ENCODE results near the gene PKDREJ. TPM values are rescaled to one million over a fixed set of nuclear protein-coding genes. Genes with fewer than 3 reads are reported as not detected.
"Not testable (repeated sequence)": the region's sequence is repeated elsewhere in the genome, so short reads cannot be mapped to it uniquely, and the experiment has no call there.

Gene PKDREJ
- total RNA-seq = not detected

- Histone ChIP-seq H3K4me1 (ENCODE audit: control insufficient read depth in 3 of 3, insufficient read depth in 3 of 3, low read length in 3 of 3) (peaks cover 7 to 12% (median 11%) of the 10 kb centered on the region in 3 donors), H3K9ac (ENCODE audit: low read depth in 1 of 3, low read length in 3 of 3) (peak within 1 kb of the TSS in 1 of 3 donors; percentile 50), H3K27me3 (ENCODE audit: control insufficient read depth in 3 of 3, insufficient read depth in 3 of 3, low read length in 3 of 3) (peaks cover 4 to 7% (median 7%) of the 10 kb centered on the region in 3 donors), H3K27ac (ENCODE audit: low read depth, low read length) (no peak within 1 kb of the TSS), H3K4me3 (ENCODE audit: low read length in 3 of 3) (peak within 1 kb of the TSS in 1 of 3 donors; percentile 30), H3K36me3 (ENCODE audit: control insufficient read depth in 3 of 3, insufficient read depth in 3 of 3, low read length in 3 of 3) (no peaks in the 10 kb centered on the region), H3K9me3 (ENCODE audit: control insufficient read depth in 3 of 3, low read length in 3 of 3) (no peaks in the 10 kb centered on the region)
Observed at GRCh38 chr22:46263216-46263590, at the start of gene PKDREJ. Gene PKDREJ (minus strand): TSS chr22:46263343. CDS start chr22:46263322, 21 bp downstream.

- H3K9ac ChIP-seq (ENCODE audit: low read depth in 1 of 3, low read length in 3 of 3); H3K27ac ChIP-seq (ENCODE audit: low read depth, low read length); H3K9me3 ChIP-seq (ENCODE audit: control insufficient read depth in 3 of 3, low read length in 3 of 3); H3K27me3 ChIP-seq (ENCODE audit: control insufficient read depth in 3 of 3, insufficient read depth in 3 of 3, low read length in 3 of 3); H3K36me3 ChIP-seq (ENCODE audit: control insufficient read depth in 3 of 3, insufficient read depth in 3 of 3, low read length in 3 of 3); H3K4me3 ChIP-seq (ENCODE audit: low read length in 3 of 3): not testable (repeated sequence)
- peaks cover 4 to 12% (median 10%) of the 10 kb centered on the region in 3 donors for H3K4me1 ChIP-seq (ENCODE audit: control insufficient read depth in 3 of 3, insufficient read depth in 3 of 3, low read length in 3 of 3)
Observed at GRCh38 chr22:46312848-46313247, 49.7 kb upstream of the PKDREJ start.

- Histone ChIP-seq H3K9me3 (ENCODE audit: control insufficient read depth in 3 of 3, low read length in 3 of 3) (no peaks in the 10 kb centered on the region), H3K27me3 (ENCODE audit: control insufficient read depth in 3 of 3, insufficient read depth in 3 of 3, low read length in 3 of 3) (no peaks in the 10 kb centered on the region), H3K4me1 (ENCODE audit: control insufficient read depth in 3 of 3, insufficient read depth in 3 of 3, low read length in 3 of 3) (peaks cover 4 to 12% (median 10%) of the 10 kb centered on the region in 3 donors), H3K27ac (ENCODE audit: low read depth, low read length) (no peak overlapping the region), H3K36me3 (ENCODE audit: control insufficient read depth in 3 of 3, insufficient read depth in 3 of 3, low read length in 3 of 3) (no peaks in the 10 kb centered on the region), H3K4me3 (ENCODE audit: low read length in 3 of 3) (no peak overlapping the region), H3K9ac (ENCODE audit: low read depth in 1 of 3, low read length in 3 of 3) (no peak overlapping the region)
Observed at GRCh38 chr22:46312056-46312455, 48.9 kb upstream of the PKDREJ start.

- H3K36me3 ChIP-seq (ENCODE audit: control insufficient read depth in 3 of 3, insufficient read depth in 3 of 3, low read length in 3 of 3) = no peaks in the 10 kb centered on the region
- no peaks in the 10 kb centered on the region for H3K9me3 ChIP-seq (ENCODE audit: control insufficient read depth in 3 of 3, low read length in 3 of 3)
- no peaks in the 10 kb centered on the region for H3K27me3 ChIP-seq (ENCODE audit: control insufficient read depth in 3 of 3, insufficient read depth in 3 of 3, low read length in 3 of 3)
- peaks cover 4 to 12% (median 10%) of the 10 kb centered on the region in 3 donors for H3K4me1 ChIP-seq (ENCODE audit: control insufficient read depth in 3 of 3, insufficient read depth in 3 of 3, low read length in 3 of 3)
- H3K27ac ChIP-seq (ENCODE audit: low read depth, low read length) = no peak overlapping the region
- no peak overlapping the region for H3K9ac ChIP-seq (ENCODE audit: low read depth in 1 of 3, low read length in 3 of 3)
- no peak overlapping the region for H3K4me3 ChIP-seq (ENCODE audit: low read length in 3 of 3)
Observed at GRCh38 chr22:46309526-46310085, 46.5 kb upstream of the PKDREJ start.

- Histone ChIP-seq H3K9ac (ENCODE audit: low read depth in 1 of 3, low read length in 3 of 3) (no peak overlapping the region), H3K9me3 (ENCODE audit: control insufficient read depth in 3 of 3, low read length in 3 of 3) (no peaks in the 10 kb centered on the region), H3K27me3 (ENCODE audit: control insufficient read depth in 3 of 3, insufficient read depth in 3 of 3, low read length in 3 of 3) (no peaks in the 10 kb centered on the region), H3K27ac (ENCODE audit: low read depth, low read length) (no peak overlapping the region), H3K36me3 (ENCODE audit: control insufficient read depth in 3 of 3, insufficient read depth in 3 of 3, low read length in 3 of 3) (no peaks in the 10 kb centered on the region), H3K4me3 (ENCODE audit: low read length in 3 of 3) (no peak overlapping the region), H3K4me1 (ENCODE audit: control insufficient read depth in 3 of 3, insufficient read depth in 3 of 3, low read length in 3 of 3) (peaks cover 0 to 4% (median 0%) of the 10 kb centered on the region in 3 donors)
Observed at GRCh38 chr22:46308283-46308988, 45.3 kb upstream of the PKDREJ start.

GRCh38 chr22:46303347-46303965 is 40.3 kb upstream of the PKDREJ start:
- Histone ChIP-seq H3K9me3 (ENCODE audit: control insufficient read depth in 3 of 3, low read length in 3 of 3) (no peaks in the 10 kb centered on the region), H3K27me3 (ENCODE audit: control insufficient read depth in 3 of 3, insufficient read depth in 3 of 3, low read length in 3 of 3) (no peaks in the 10 kb centered on the region), H3K36me3 (ENCODE audit: control insufficient read depth in 3 of 3, insufficient read depth in 3 of 3, low read length in 3 of 3) (no peaks in the 10 kb centered on the region), H3K4me1 (ENCODE audit: control insufficient read depth in 3 of 3, insufficient read depth in 3 of 3, low read length in 3 of 3) (no peaks in the 10 kb centered on the region), H3K9ac (ENCODE audit: low read depth in 1 of 3, low read length in 3 of 3) (no peak overlapping the region), H3K27ac (ENCODE audit: low read depth, low read length) (no peak overlapping the region), H3K4me3 (ENCODE audit: low read length in 3 of 3) (no peak overlapping the region)

GRCh38 chr22:46300491-46300890 is 37.3 kb upstream of the PKDREJ start:
- H3K4me3 ChIP-seq (ENCODE audit: low read length in 3 of 3) = no peak overlapping the region
- no peak overlapping the region for H3K9ac ChIP-seq (ENCODE audit: low read depth in 1 of 3, low read length in 3 of 3)
- H3K27ac ChIP-seq (ENCODE audit: low read depth, low read length) = no peak overlapping the region
- no peaks in the 10 kb centered on the region for H3K36me3 ChIP-seq (ENCODE audit: control insufficient read depth in 3 of 3, insufficient read depth in 3 of 3, low read length in 3 of 3)
- peaks cover 15 to 18% (median 17%) of the 10 kb centered on the region in 3 donors for H3K4me1 ChIP-seq (ENCODE audit: control insufficient read depth in 3 of 3, insufficient read depth in 3 of 3, low read length in 3 of 3)
- H3K27me3 ChIP-seq (ENCODE audit: control insufficient read depth in 3 of 3, insufficient read depth in 3 of 3, low read length in 3 of 3) = no peaks in the 10 kb centered on the region
- H3K9me3 ChIP-seq (ENCODE audit: control insufficient read depth in 3 of 3, low read length in 3 of 3) = no peaks in the 10 kb centered on the region

GRCh38 chr22:46299101-46299500 is 36.0 kb upstream of the PKDREJ start:
- Histone ChIP-seq H3K27ac (ENCODE audit: low read depth, low read length) (no peak overlapping the region), H3K27me3 (ENCODE audit: control insufficient read depth in 3 of 3, insufficient read depth in 3 of 3, low read length in 3 of 3) (no peaks in the 10 kb centered on the region), H3K9me3 (ENCODE audit: control insufficient read depth in 3 of 3, low read length in 3 of 3) (no peaks in the 10 kb centered on the region), H3K4me1 (ENCODE audit: control insufficient read depth in 3 of 3, insufficient read depth in 3 of 3, low read length in 3 of 3) (peaks cover 18 to 22% (median 19%) of the 10 kb centered on the region in 3 donors), H3K9ac (ENCODE audit: low read depth in 1 of 3, low read length in 3 of 3) (no peak overlapping the region), H3K4me3 (ENCODE audit: low read length in 3 of 3) (no peak overlapping the region), H3K36me3 (ENCODE audit: control insufficient read depth in 3 of 3, insufficient read depth in 3 of 3, low read length in 3 of 3) (no peaks in the 10 kb centered on the region)

GRCh38 chr22:46297151-46297812 is 34.1 kb upstream of the PKDREJ start:
- Histone ChIP-seq H3K27me3 (ENCODE audit: control insufficient read depth in 3 of 3, insufficient read depth in 3 of 3, low read length in 3 of 3) (no peaks in the 10 kb centered on the region), H3K36me3 (ENCODE audit: control insufficient read depth in 3 of 3, insufficient read depth in 3 of 3, low read length in 3 of 3) (peaks cover 10 to 14% (median 11%) of the 10 kb centered on the region in 3 donors), H3K9ac (ENCODE audit: low read depth in 1 of 3, low read length in 3 of 3) (peak overlapping the region; percentile 20 to 93 (median 45)), H3K4me3 (ENCODE audit: low read length in 3 of 3) (peak overlapping the region; percentile 56 to 82 (median 63)), H3K4me1 (ENCODE audit: control insufficient read depth in 3 of 3, insufficient read depth in 3 of 3, low read length in 3 of 3) (peaks cover 18 to 26% (median 19%) of the 10 kb centered on the region in 3 donors), H3K27ac (ENCODE audit: low read depth, low read length) (no peak overlapping the region), H3K9me3 (ENCODE audit: control insufficient read depth in 3 of 3, low read length in 3 of 3) (no peaks in the 10 kb centered on the region)

Data from skeletal muscle tissue (tissue), 4 donors.